Tongue (tissue), 2 donors: ENCODE data around the gene TRHDE. TPM values are rescaled to one million over a fixed set of nuclear protein-coding genes. Genes with fewer than 3 reads are reported as not detected.

Source experiments
- DNase-seq: peaks from one replicate; pipeline ENCODE4 v3.0.0-alpha.2; 2015
- total RNA-seq: library from RNA; depleted of rRNA; stranded (reverse); fragments of >200 nt; gene quantifications from one replicate; pipeline ENCODE4 v1.2.3, GENCODE V29; 2014

The TRHDE gene
- 1.8 TPM for total RNA-seq

GRCh38 chr12:72272091-72272661, at the start of gene TRHDE:
Gene TRHDE (plus strand): TSS chr12:72272370. CDS start chr12:72272644, 274 bp downstream.
- peak; percentile 70 for DNase-seq

- no peak for DNase-seq
Observed at GRCh38 chr12:72226510-72226909, 45.7 kb upstream of the TRHDE start.

DNA sequence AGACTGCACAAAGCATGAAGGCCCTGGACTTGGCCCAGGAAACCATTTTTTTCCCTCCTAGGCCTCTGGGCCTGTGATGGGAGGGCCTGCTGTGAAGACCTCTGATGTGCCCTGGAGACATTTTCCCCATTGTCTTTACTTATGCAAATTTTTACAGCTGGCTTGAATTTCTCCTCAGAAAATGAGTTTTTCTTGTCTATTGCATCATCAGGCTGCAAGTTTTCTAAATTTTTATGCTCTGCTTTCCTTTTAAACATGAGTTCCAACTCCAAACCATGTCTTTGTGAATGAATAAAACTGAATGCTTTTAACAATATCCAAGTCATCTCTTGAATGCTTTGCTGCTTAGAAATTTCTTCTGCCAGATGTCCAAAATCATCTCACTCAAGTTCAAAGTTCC, 43.7 kb upstream of the TRHDE start:
- DNase-seq, result no peak

- no peak for DNase-seq
Observed at GRCh38 chr12:72230589-72230988, 41.6 kb upstream of the TRHDE start.

GRCh38 chr12:72234886-72235285, 37.3 kb upstream of the TRHDE start:
- DNase-seq, result no peak

DNA sequence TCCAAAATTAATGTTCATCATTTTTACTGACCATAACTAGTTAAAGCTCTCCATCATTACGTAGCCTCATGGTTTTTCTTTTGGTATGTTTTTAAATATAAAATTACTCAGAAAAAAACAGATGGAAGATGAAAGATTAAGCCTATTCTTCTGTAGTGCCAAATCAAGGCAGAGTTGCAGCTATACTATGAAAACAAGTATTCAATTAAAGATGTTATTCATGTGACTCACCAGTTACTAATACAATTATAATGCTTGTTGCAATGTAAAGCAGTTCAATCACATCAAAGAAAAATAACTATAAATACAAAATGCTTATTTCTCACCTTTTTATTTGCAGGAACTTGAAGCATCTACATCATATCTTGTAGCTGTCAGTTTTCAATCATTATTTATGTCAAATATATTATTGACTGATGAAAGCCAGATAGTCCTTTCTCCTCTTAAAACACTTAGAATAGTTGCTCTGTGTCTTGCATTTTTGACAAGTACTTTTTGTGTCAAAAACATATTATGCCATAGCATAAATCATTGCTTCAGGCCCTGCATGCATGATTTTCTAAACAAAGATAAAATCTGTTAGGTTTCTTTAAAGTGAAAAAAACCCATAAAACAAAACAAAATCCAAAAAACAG, 36.0 kb upstream of the TRHDE start:
- peak; percentile 2 for DNase-seq

DNA sequence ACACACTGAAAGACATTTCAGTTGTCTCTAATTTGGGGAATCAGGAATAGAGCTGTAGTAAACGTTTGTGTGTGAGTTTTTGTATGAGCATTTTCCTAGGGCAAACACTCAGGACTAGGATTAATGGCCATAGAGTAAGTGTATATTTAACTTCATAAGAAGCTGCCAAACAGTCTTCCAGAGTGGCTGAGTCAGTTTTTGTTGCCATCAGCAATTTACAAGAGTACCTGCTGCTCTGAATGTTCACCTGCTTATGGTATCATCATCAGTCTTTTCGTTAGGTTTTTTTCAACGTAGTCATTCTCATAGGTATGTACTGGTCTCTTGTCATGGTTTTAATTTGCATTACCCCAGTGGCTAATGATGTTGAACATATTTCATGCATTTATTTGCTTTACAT, 30.6 kb upstream of the TRHDE start:
- DNase-seq, result no peak

DNA sequence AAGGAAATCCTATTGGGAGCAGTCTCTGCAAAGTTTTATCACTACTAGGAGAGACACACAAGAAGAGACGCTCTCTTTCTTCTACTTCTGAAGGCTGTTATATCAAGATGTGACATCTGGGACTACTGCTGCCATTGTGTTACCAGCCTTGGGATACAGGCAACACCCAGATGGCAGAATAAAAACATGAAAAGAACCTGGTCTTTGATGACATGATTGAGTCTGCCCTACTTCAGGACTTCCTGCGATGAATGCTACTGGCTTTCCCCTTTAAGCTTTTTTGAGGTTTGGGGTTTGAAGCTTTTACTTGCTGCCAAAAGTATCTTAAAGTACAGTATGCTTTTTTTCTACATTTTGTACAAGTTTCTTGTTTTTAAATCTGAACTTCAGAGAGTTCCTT, 29.2 kb upstream of the TRHDE start:
- no peak for DNase-seq

DNA sequence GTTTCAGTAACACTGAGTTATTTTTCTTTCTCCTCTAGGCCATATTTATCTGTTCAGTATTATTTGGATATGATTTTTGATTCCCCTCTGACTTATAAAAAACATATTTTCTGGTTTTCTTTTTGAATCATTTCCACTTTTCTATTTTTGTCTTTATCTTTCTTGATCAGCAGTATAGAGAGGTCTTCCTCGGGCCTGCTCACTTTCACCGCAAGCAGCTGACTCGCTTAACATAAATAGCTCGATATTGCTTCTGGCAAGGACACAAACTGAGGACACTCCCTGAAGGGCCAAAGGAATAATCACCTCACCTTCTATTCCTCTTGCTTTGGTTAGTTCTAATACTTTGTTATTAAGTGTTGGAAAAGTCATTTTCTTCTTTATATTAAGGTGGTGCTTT, 25.8 kb upstream of the TRHDE start:
- DNase-seq, result no peak

DNA sequence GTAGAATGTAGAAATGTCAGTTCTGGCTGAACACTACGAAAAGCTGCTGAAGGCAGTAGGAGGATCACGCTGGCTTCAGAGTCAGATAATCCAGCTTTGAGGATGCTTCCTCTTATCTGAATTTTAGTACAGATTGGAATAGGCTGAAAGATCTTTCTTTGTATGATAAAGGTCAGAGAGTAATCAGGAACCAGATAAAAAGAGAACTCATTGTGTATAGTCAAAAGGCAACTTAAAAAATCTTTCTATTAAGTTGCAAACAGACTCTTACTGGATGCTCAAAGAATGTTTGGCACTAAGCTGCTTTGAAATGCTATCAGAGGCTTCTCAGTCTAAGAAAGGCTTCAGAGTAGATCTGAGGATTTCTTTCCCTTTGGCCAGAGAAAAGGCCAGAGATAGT, 21.8 kb upstream of the TRHDE start:
- DNase-seq, result no peak

DNA sequence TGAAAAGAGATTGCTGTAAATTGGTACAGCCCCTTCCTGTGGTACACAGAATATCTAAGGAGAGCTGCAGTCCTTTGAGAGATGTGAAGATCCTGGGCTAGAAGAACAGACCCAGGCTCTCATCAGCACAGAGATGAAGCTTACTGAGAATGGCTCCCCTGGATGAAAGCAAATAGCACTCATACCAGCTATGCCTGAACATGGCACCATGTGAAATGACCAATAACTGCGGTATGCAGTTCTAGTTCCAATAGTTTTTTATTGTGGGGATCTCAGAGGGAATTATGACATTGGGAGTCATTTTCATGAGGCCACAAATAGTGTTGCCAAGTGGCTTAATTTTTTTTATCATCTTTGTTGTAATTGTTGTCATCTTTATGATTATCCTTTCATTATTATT, 15.4 kb upstream of the TRHDE start:
- DNase-seq, result no peak

DNA sequence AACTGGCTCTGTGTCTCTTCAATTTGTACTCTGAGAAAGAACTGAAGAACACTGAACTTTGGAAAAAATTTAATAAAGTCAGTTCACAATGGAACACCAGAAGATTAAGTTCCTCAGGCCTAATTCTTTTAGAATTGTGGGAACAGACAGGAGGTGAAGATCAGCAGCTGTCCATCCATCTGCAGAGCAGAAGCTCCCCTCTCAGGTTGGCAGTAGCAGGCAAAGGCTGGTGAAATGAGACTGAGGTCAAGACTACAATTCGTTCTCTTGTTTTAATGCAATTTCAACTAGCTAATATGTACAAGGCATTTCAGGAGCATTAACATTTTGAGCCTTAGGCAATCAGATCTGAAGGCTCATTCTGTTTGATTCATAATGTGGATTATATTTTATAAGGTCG, 10.3 kb upstream of the TRHDE start:
- no peak for DNase-seq

DNA sequence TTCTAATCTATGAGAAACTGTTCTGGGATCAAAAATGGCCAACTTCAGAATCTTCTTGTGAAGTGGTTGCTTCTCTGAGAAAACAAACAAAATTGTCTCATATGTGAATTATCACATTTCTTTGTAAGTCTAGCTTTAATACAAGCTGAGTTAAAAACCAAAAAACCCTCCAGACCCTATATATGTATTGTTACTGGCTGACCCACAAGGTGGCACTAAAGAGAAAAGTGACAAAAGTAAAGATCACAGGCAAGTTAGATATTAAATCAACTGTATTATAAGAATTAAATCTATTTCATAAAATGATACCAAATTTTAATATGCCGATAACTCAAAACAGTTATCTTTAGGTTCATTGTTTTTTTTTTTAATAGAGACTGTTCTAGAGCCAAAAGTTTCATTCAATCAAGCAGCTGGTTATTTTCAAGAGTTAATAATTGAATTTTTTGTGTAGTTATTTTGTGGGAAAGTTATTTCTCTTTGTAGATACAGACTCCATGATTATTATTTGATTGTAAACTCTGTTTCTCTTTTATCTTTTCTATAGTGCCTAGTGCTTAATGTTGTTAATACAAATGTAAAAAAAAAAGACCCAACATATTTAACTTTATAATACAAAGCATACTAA, 7.5 kb upstream of the TRHDE start:
- peak; percentile 51 for DNase-seq

DNA sequence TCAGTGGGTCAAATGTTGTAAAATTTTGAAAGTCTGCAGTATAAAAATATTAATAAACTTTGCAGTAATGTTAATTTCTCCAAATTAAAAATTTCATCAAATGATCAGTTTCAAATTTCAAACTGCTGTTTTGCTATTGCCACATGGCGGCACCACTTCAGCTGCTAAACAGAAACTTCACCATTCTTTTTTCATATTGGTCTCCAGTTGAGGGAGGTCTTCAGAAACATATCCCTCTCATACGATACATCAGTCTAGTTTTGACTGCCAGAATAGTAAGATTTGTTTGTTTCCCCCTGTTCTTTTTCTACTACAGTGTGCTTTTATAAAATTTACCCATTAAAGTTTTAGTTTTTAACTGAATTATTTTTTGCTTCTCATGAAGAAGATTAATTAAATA, 4.2 kb upstream of the TRHDE start:
- DNase-seq, result peak; percentile 6

DNA sequence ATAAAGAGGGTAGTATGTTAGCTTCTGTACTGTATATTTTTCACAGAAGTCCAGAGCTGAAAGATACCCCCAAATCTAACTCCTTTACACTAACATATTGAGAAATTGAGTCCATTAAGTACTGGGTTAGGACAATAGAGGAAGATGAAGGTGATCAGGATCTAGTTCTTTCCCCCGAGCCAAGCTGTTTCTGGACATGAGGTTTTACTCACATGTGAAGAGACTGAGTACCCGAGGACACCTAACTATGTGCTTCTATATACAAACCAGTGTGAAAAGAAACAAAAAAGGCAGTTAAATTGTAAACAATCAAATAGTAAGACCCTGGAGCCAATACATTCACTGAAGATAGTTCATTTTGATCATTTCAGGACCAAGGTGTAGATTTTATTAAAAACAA, 3.8 kb upstream of the TRHDE start:
- DNase-seq, result no peak

DNA sequence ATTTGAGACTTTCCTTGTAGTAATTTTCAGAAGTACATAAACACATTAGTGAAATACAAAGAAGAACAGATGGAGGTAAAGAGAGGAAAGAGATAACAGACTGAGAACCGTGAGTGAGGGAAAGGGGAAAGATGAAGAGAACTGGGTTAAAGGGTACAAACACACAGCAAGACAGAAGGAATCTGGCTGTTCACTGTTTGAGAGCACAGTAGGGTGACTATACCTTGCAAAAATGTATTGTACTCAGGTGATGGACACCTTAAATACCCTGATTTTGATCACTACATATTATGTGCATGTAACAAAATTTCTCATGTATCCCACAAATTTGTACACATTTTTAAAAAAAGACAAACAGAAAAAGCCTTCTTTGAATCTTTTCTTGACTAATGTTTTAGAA, 2.7 kb upstream of the TRHDE start:
- no peak for DNase-seq

GRCh38 chr12:72270246-72270645, 1.9 kb upstream of the TRHDE start:
- no peak for DNase-seq

DNA sequence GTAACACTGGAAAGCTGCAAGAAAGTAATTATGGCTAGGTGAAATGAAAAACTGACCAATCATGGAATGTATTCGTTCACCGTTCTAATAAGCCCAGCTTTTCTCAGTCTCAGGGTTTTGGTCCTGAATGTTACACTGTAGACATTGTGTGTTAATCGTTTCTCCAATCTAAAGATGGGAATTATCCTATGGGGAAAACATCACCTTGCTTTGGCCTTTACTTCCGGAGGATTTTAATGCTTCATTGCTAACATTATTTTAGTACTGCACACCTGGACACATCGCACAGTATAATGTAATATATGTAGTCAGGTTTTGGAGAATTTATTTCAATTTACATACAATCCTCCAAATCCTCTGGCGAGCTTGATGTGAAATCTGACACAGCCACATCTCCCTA, 1.2 kb upstream of the TRHDE start:
- no peak for DNase-seq

DNA sequence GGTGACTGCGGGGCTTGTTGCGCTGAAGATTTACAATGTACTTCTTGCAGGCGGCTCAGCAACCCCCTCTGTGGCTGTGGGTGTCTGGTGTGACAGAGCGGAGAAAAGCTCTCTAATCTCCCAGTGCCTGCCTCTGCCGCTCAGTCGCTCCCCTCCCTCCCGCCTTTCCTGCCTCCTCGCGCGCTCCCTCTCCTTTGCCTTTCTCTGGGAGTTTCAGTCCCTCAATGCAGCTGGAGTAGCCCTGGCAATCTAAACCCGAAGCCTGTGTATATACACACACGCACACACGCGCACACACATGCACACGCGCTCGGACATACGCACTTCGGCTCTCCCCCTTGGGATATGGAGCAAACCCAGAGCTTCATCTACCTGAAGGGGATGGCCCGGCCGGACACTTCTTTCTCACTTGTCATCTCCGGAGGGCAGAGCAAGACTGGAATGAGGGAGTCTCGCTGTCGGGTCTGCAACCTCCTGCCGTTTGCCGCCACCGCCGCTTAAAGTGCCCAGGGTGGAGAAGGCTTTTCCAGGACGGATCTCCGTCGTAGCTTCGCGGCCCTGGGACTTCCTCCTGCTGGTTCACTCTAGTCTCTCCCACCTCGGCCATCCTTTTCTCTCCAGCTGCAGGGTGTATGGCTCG, 599 bp upstream of the TRHDE start:
- peak; percentile 74 for DNase-seq

GRCh38 chr12:72272731-72273498, 745 bp downstream of the TRHDE start:
- DNase-seq, result peak; percentile 37

DNA sequence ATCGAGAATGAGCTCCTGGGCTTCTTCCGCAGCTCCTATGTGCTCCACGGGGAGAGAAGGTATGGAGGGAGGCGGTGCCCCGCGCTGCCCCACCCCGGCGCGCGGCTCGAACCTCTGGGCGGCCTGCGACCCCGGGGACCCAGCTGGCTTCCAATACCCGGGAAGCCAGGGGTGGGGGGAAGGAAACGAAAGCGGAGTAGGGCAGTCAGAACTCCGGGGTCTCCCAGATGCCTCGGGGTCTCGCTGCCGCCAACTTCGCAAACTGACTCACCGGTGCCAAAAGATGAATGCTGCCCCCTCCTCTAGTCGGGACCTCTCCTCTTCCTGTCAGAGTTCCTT, 1.3 kb downstream of the TRHDE start:
- DNase-seq, result no peak

- DNase-seq, result peak; percentile 6
Observed at GRCh38 chr12:72273851-72274351, 1.7 kb downstream of the TRHDE start.

- no peak for DNase-seq
Observed at GRCh38 chr12:72274931-72275330, 2.8 kb downstream of the TRHDE start.
